HepG2 (cell line): ENCODE results near the gene TOX2.

Experiments
- ESRRA ChIP-seq: sonication (generic); formaldehyde crosslinking; IDR thresholded peaks from 2 replicates; pipeline ENCODE4 v1.5.1; 2020; ENCODE audit warnings: mild to moderate bottlenecking, low read depth, missing genetic modification reagents
- EZH2 ChIP-seq: conservative IDR thresholded peaks from 2 replicates; pipeline ENCODE4 v1.6.1; 2012; ENCODE audit warnings: mild to moderate bottlenecking, low read depth, low read length, moderate library complexity
- FOXM1 ChIP-seq: sonication (generic); formaldehyde crosslinking; IDR thresholded peaks from 2 replicates; pipeline ENCODE4 v1.5.0; 2020; ENCODE audit warnings: missing genetic modification reagents
- HNRNPH1 ChIP-seq: fragments of 200-400 bp; formaldehyde crosslinking; optimal IDR thresholded peaks from 2 replicates; pipeline ENCODE3; 2017; ENCODE audit warnings: mild to moderate bottlenecking, low read depth, low read length
- MAFK ChIP-seq, 2 experiments: IDR thresholded peaks in 1 of 2; conservative IDR thresholded peaks in 1 of 2; 2 replicates each; pipeline ENCODE4 v1.6.1; 2011; ENCODE audit warnings: improper control_type of control experiment in 2 of 2, low read length in 2 of 2
- PCBP2 ChIP-seq: fragments of 200-400 bp; formaldehyde crosslinking; optimal IDR thresholded peaks from 2 replicates; pipeline ENCODE3; 2018; ENCODE audit warnings: low read length, low read depth; ENCODE audit not compliant: poor library complexity, severe bottlenecking
- TCF7L2 ChIP-seq: IDR thresholded peaks from 2 replicates; pipeline ENCODE4 v1.6.1; 2011; ENCODE audit warnings: mild to moderate bottlenecking, low read depth, low read length, moderate library complexity
- TF ChIP-seq, protein P1 (sequence below): sonication (generic); formaldehyde crosslinking; conservative IDR thresholded peaks from 2 replicates; pipeline ENCODE4 v1.8.0; 2022; ENCODE audit warnings: mild to moderate bottlenecking, moderate library complexity, missing genetic modification reagents
- TF ChIP-seq, protein P2 (sequence below): IDR thresholded peaks from 2 replicates; pipeline ENCODE4 v1.6.1; 2016; ENCODE audit warnings: missing compliant biosample characterization, missing genetic modification reagents, borderline replicate concordance
- TF ChIP-seq, protein P3 (sequence below): IDR thresholded peaks from 2 replicates; pipeline ENCODE4 v1.6.1; 2016; ENCODE audit warnings: missing compliant biosample characterization, missing genetic modification reagents, borderline replicate concordance
- TF ChIP-seq, protein P4 (sequence below): IDR thresholded peaks from 2 replicates; pipeline ENCODE4 v1.6.1; 2016; ENCODE audit warnings: low read depth, borderline replicate concordance

DNA sequence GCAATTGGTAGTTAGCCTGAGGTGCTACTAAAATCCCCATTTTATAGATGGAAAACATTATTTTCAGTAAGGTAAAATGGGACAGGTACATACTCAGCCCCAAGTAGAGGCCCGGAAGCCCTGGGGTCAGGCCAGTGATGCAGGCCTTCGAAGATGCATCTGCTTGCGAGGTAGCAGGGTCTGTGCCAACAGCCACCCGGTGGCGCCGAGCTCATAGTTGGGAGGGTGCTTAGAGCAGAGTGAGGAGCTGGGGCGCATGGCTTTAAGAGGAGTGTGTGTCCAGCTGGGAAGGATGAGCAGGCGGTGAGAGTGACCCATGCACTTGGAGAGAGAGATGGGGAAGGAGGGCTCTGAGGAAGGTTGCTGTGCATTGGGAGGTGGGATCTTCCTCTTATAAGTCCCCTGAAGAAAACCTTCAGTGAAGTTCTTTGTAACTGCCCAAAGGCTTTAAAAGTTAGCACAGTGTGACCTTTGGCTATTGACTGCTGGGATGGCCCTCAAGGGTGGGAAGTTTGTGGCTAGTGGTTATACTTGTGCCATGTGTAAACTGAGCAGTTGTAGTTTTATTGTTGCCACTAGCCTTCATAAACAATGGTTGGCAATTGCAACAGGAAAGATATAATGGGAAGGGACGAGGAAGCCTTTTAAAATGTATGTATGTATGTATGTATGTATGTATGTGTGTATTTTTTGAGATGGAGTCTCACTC is 71.1 kb downstream of the TOX2 start:
- TF ChIP-seq MAFK (conservative IDR thresholded peaks at IDR 0.05 in 1 of 2, IDR thresholded peaks at IDR 0.05 in 1 of 2; ENCODE audit: low read length in 2 of 2), result no peak
- TF ChIP-seq HNRNPH1, result no peak
- TF ChIP-seq, protein P1, sequence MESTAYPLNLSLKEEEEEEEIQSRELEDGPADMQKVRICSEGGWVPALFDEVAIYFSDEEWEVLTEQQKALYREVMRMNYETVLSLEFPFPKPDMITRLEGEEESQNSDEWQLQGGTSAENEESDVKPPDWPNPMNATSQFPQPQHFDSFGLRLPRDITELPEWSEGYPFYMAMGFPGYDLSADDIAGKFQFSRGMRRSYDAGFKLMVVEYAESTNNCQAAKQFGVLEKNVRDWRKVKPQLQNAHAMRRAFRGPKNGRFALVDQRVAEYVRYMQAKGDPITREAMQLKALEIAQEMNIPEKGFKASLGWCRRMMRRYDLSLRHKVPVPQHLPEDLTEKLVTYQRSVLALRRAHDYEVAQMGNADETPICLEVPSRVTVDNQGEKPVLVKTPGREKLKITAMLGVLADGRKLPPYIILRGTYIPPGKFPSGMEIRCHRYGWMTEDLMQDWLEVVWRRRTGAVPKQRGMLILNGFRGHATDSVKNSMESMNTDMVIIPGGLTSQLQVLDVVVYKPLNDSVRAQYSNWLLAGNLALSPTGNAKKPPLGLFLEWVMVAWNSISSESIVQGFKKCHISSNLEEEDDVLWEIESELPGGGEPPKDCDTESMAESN (CRISPR knock-in tag), result no peak
- TF ChIP-seq ESRRA (CRISPR knock-in tag), result no peak
- TF ChIP-seq, protein P2, sequence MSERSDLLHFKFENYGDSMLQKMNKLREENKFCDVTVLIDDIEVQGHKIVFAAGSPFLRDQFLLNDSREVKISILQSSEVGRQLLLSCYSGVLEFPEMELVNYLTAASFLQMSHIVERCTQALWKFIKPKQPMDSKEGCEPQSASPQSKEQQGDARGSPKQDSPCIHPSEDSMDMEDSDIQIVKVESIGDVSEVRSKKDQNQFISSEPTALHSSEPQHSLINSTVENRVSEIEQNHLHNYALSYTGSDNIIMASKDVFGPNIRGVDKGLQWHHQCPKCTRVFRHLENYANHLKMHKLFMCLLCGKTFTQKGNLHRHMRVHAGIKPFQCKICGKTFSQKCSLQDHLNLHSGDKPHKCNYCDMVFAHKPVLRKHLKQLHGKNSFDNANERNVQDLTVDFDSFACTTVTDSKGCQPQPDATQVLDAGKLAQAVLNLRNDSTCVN, result no peak
- TF ChIP-seq TCF7L2, result no peak
- TF ChIP-seq, protein P3, sequence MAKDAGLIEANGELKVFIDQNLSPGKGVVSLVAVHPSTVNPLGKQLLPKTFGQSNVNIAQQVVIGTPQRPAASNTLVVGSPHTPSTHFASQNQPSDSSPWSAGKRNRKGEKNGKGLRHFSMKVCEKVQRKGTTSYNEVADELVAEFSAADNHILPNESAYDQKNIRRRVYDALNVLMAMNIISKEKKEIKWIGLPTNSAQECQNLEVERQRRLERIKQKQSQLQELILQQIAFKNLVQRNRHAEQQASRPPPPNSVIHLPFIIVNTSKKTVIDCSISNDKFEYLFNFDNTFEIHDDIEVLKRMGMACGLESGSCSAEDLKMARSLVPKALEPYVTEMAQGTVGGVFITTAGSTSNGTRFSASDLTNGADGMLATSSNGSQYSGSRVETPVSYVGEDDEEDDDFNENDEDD (CRISPR knock-in tag), result no peak
- no peak for TF ChIP-seq EZH2
- no peak for TF ChIP-seq PCBP2
- no peak for TF ChIP-seq FOXM1 (CRISPR knock-in tag)
- TF ChIP-seq, protein P4, sequence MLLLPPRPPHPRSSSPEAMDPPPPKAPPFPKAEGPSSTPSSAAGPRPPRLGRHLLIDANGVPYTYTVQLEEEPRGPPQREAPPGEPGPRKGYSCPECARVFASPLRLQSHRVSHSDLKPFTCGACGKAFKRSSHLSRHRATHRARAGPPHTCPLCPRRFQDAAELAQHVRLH, result no peak
